Measurements from ENCODE around the gene ARMC5.
"Not testable (repeated sequence)": the region's sequence is repeated elsewhere in the genome, so short reads cannot be mapped to it uniquely, and the experiment has no call there.

The ARMC5 gene

DNA sequence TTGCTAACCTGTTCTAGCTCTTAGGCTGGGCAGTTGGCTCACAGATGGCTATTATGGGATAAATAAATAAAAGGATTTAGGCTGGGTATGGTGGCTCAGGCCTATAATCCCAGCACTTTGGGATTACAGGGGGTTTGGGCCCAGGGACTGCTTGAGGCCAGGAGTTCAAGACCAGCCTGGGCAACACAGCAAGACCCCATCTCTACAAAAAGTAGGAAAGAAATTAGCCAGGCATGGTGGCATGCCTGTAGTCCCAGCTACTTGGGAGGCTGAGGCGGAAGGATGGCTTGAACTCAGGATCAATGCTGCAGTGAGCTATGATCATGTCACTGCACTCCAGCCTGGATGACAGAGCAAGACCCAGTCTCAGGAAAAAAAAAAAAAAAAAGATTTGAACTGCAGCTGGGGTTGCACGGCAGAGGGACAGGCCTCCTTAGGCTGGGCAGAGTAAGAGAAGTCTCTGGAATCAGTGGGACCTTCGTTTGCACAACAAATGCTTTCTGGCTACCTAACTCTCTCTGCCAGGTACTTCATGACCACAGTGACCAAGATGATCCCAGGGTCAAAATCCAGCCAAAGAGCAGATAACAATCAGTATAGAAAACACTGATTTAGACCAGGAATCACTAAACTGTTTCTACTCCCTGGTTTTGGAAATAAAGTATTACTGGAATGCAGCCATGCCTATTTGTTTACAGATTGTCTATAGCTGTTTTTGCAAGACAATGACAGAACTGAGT lies 42.1 kb downstream of the ARMC5 start:
- H3K27ac ChIP-seq = no peak overlapping the region
- TF ChIP-seq, protein P1, sequence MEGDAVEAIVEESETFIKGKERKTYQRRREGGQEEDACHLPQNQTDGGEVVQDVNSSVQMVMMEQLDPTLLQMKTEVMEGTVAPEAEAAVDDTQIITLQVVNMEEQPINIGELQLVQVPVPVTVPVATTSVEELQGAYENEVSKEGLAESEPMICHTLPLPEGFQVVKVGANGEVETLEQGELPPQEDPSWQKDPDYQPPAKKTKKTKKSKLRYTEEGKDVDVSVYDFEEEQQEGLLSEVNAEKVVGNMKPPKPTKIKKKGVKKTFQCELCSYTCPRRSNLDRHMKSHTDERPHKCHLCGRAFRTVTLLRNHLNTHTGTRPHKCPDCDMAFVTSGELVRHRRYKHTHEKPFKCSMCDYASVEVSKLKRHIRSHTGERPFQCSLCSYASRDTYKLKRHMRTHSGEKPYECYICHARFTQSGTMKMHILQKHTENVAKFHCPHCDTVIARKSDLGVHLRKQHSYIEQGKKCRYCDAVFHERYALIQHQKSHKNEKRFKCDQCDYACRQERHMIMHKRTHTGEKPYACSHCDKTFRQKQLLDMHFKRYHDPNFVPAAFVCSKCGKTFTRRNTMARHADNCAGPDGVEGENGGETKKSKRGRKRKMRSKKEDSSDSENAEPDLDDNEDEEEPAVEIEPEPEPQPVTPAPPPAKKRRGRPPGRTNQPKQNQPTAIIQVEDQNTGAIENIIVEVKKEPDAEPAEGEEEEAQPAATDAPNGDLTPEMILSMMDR (conservative IDR thresholded peaks at IDR 0.05) = no peak

DNA sequence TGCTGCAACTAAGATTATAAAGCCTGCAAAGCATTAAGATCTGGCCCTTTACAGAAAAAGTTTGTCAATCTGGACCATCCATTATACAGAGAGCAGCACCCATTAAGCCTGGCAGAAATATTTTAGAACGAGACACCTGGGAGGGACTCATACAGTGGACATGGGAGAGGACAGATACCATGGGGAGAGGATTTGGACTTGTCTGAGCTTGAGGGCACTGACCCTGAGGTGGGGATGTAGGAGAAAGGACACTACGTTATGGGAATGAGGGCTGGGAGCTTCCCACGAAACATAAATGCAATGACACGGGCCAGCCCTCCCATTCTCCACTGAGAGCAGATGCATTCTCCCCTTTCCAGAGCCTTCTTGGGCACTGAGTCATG lies 42.7 kb downstream of the ARMC5 start:
- TF ChIP-seq, protein P1 (conservative IDR thresholded peaks at IDR 0.05) = no peak

DNA sequence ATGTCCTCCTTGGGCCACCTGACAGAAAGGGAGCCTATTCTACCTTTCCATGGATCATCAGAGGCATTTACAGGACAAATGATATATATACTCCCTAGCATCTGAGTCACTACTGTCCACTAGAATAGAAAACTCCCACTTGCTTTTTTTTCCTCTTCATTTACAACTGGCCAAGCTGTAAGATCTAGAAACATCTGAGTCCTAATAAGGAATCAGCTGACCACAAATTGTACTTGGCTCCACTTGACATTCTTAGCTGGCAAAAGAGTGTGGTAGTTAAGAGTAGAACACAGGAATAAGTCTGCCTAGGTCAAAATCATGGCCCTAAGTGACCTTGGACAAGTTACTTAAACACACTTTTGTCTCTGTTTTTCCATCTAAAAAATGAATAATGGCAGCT lies 43.7 kb downstream of the ARMC5 start:
- H3K27ac ChIP-seq = no peak overlapping the region

More for the DNA sequence above, 42.7 kb downstream of the ARMC5 start:
- H3K27ac ChIP-seq = no peak overlapping the region

DNA sequence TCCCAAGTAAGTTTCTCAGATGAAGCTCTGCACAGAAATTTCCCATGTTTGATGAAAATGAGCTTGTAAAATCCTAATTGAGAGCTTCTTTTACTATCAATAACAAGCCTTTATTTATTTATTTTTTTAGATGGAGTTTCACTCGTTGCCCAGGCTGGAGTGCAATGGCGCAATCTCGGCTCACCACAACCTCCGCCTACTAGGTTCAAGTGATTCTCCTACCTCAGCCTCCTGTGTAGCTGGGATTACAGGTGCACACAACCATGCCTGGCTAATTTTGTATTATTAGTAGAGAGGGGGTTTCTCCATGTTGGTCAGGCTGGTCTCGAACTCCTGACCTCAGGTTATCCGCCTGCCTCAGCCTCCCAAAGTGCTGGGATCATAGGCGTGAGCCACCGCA lies 44.3 kb downstream of the ARMC5 start:
- not testable (repeated sequence) for H3K27ac ChIP-seq

More for the DNA sequence above, 43.7 kb downstream of the ARMC5 start:
- TF ChIP-seq, protein P1 (conservative IDR thresholded peaks at IDR 0.05) = no peak

DNA sequence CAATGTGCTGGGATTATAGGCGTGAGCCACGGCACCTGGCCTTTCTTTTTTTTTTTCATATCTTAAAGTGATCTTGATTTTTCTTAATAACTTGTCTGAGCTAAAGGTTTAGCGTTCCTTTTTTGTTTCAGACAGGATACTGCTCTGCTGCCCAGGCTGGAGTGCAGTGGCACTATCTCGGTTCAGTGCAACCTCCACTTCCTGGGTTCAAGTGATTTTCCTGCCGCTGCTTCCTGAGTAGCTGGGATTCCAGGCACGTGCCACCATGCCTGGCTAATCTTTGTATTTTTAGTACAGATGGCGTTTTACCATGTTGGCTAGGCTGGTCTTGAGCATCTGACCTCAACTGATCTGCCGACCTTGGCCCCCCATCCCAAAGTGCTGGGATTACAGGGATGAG lies 44.9 kb downstream of the ARMC5 start:
- no peak overlapping the region for H3K27ac ChIP-seq
- TF ChIP-seq, protein P1 (conservative IDR thresholded peaks at IDR 0.05) = no peak

DNA sequence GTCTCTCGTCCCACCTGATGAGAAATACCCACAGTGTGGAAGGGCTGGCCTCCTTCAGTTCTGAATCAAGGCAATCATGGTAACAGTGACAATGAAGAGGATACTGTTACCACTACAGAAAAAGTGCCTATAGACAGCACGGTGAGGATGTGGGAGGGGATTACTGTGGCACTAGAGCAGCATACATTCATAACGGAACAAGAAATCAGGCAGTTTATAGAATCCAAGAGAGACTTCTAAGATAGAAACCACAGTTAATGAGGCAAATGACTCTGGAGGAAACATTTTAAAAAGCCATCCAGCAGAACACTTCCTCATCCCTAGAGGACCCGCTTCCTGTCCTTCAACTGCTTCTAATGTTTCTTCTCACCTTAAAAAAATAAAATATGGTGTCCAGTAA lies 46.2 kb downstream of the ARMC5 start:
- TF ChIP-seq, protein P1 (conservative IDR thresholded peaks at IDR 0.05) = no peak
- no peak overlapping the region for H3K27ac ChIP-seq

DNA sequence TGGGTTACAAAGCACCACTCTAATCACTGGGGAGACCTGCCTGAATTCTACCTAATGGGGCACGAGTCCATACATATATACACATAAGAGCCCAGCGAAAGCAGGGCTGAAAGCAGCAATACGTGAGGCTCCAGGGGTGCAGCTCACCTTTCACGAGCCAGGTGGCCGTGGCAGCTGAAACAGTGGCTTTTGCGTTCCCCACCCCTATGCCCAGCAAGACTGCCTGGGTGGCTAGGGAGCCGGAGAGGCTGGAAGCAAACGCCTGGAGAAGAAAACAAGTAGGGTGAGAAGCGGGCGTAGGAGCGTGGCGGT lies 48.3 kb downstream of the ARMC5 start:
- H3K27ac ChIP-seq = peak overlapping the region; percentile 75; the same call in 1 of the 2 replicates

More for the DNA sequence above, 48.3 kb downstream of the ARMC5 start:
- TF ChIP-seq, protein P1 (conservative IDR thresholded peaks at IDR 0.05) = no peak
